ENCODE data around the gene ZDHHC14.
"Not testable (repeated sequence)": the region's sequence is repeated elsewhere in the genome, so short reads cannot be mapped to it uniquely, and the experiment has no call there.

Gene ZDHHC14

GRCh38 chr6:157445277-157446009, 64.5 kb downstream of the ZDHHC14 start:
- no peak for DNase-seq

- no peak for DNase-seq
Measured at GRCh38 chr6:157447735-157448134, 66.7 kb downstream of the ZDHHC14 start.

GRCh38 chr6:157449610-157450009, 68.6 kb downstream of the ZDHHC14 start:
- DNase-seq, result no peak

GRCh38 chr6:157450931-157451742, 70.1 kb downstream of the ZDHHC14 start:
- no peak for DNase-seq

- DNase-seq, result no peak
Measured at GRCh38 chr6:157452096-157452495, 71.1 kb downstream of the ZDHHC14 start.

- DNase-seq, result no peak
Measured at GRCh38 chr6:157453131-157453530, 72.1 kb downstream of the ZDHHC14 start.

- no peak for DNase-seq
Measured at GRCh38 chr6:157453978-157454377, 73.0 kb downstream of the ZDHHC14 start.

GRCh38 chr6:157454762-157455714, 74.0 kb downstream of the ZDHHC14 start:
- DNase-seq, result no peak

GRCh38 chr6:157455731-157456523, 74.9 kb downstream of the ZDHHC14 start:
- DNase-seq, result no peak

- no peak for DNase-seq
Measured at GRCh38 chr6:157456524-157456829, 75.5 kb downstream of the ZDHHC14 start.

GRCh38 chr6:157457787-157458186, 76.8 kb downstream of the ZDHHC14 start:
- no peak for DNase-seq

- no peak for DNase-seq
Measured at GRCh38 chr6:157459327-157459726, 78.3 kb downstream of the ZDHHC14 start.

- no peak for DNase-seq
Measured at GRCh38 chr6:157460182-157460999, 79.4 kb downstream of the ZDHHC14 start.

GRCh38 chr6:157461000-157461915, 80.3 kb downstream of the ZDHHC14 start:
- no peak for DNase-seq

- DNase-seq, result no peak
Measured at GRCh38 chr6:157462956-157463742, 82.2 kb downstream of the ZDHHC14 start.

GRCh38 chr6:157463743-157464135, 82.7 kb downstream of the ZDHHC14 start:
- not testable (repeated sequence) for DNase-seq

- DNase-seq, result no peak
Measured at GRCh38 chr6:157464653-157465535, 83.9 kb downstream of the ZDHHC14 start.

GRCh38 chr6:157466342-157466648, 85.3 kb downstream of the ZDHHC14 start:
- no peak for DNase-seq

- DNase-seq, result not testable (repeated sequence)
Measured at GRCh38 chr6:157467339-157467738, 86.3 kb downstream of the ZDHHC14 start.

Data from activated CD4-positive, alpha-beta T cell treated with anti-CD3 and anti-CD28 coated beads, Interleukin-2, amount 50 U/mL, for 4 hours (primary cell).